ENCODE results near the gene PRXL2A. TPM values are rescaled to one million over a fixed set of nuclear protein-coding genes. Genes with fewer than 3 reads are reported as not detected.

PRXL2A gene
- total RNA-seq, 1 experiment from 2014 or later: 1.7 TPM

- Histone ChIP-seq H3K9me2 (replicated peaks; ENCODE audit: insufficient read depth, low read length) (no peaks in the 10 kb centered on the region), H3K4me2 (ENCODE audit: low read depth, low read length, poor library complexity, severe bottlenecking) (no peak overlapping the region), H3K9me3 (ENCODE audit: low read length) (no peaks in the 10 kb centered on the region), H3K79me2 (ENCODE audit: low read length) (no peaks in the 10 kb centered on the region), H3K9ac (ENCODE audit: low read length) (no peak overlapping the region), H3K27ac (ENCODE audit: low read length) (no peak overlapping the region), H2AFZ (ENCODE audit: low read length) (no peak overlapping the region), H3K27me3 (ENCODE audit: low read length) (0 out of 2 replicates have a peak, but pooled peaks cover 3% of the 10 kb centered on the region), H3K4me3 (ENCODE audit: low read length) (no peak overlapping the region), H3K4me1 (ENCODE audit: low read length) (peaks cover 17% of the 10 kb centered on the region), H3K36me3 (ENCODE audit: insufficient read depth, low read length) (no peaks in the 10 kb centered on the region), H4K20me1 (ENCODE audit: insufficient read depth, low read depth, low read length) (peaks cover 17% of the 10 kb centered on the region; the same call in 1 of the 2 replicates)
- no peak for DNase-seq
These were observed 49.4 kb downstream of the PRXL2A start for GRCh38 chr10:80457554-80458262.

GRCh38 chr10:80458263-80458625 is 49.9 kb downstream of the PRXL2A start:
- H3K27me3 ChIP-seq (ENCODE audit: low read length): 0 out of 2 replicates have a peak, but pooled peaks cover 3% of the 10 kb centered on the region
- H2AFZ ChIP-seq (ENCODE audit: low read length): no peak overlapping the region
- no peaks in the 10 kb centered on the region for H3K9me2 ChIP-seq (replicated peaks; ENCODE audit: insufficient read depth, low read length)
- H3K79me2 ChIP-seq (ENCODE audit: low read length): no peaks in the 10 kb centered on the region
- H3K36me3 ChIP-seq (ENCODE audit: insufficient read depth, low read length): no peaks in the 10 kb centered on the region
- H3K9ac ChIP-seq (ENCODE audit: low read length): no peak overlapping the region
- H3K9me3 ChIP-seq (ENCODE audit: low read length): no peaks in the 10 kb centered on the region
- peaks cover 15% of the 10 kb centered on the region; the same call in 1 of the 2 replicates for H4K20me1 ChIP-seq (ENCODE audit: insufficient read depth, low read depth, low read length)
- no peak for DNase-seq
- H3K4me3 ChIP-seq (ENCODE audit: low read length): no peak overlapping the region
- H3K27ac ChIP-seq (ENCODE audit: low read length): no peak overlapping the region
- H3K4me1 ChIP-seq (ENCODE audit: low read length): peaks cover 22% of the 10 kb centered on the region
- H3K4me2 ChIP-seq (ENCODE audit: low read depth, low read length, poor library complexity, severe bottlenecking): no peak overlapping the region

GRCh38 chr10:80458638-80459037 is 50.3 kb downstream of the PRXL2A start:
- 0 out of 2 replicates have a peak, but pooled peaks cover 3% of the 10 kb centered on the region for H3K27me3 ChIP-seq (ENCODE audit: low read length)
- H3K4me1 ChIP-seq (ENCODE audit: low read length): peaks cover 26% of the 10 kb centered on the region
- no peak for DNase-seq
- no peaks in the 10 kb centered on the region for H3K79me2 ChIP-seq (ENCODE audit: low read length)
- H3K4me3 ChIP-seq (ENCODE audit: low read length): no peak overlapping the region
- H3K4me2 ChIP-seq (ENCODE audit: low read depth, low read length, poor library complexity, severe bottlenecking): no peak overlapping the region
- H3K27ac ChIP-seq (ENCODE audit: low read length): no peak overlapping the region
- H4K20me1 ChIP-seq (ENCODE audit: insufficient read depth, low read depth, low read length): peaks cover 11% of the 10 kb centered on the region; the same call in 1 of the 2 replicates
- no peaks in the 10 kb centered on the region for H3K9me3 ChIP-seq (ENCODE audit: low read length)
- H3K36me3 ChIP-seq (ENCODE audit: insufficient read depth, low read length): no peaks in the 10 kb centered on the region
- H2AFZ ChIP-seq (ENCODE audit: low read length): no peak overlapping the region
- no peak overlapping the region for H3K9ac ChIP-seq (ENCODE audit: low read length)
- H3K9me2 ChIP-seq (replicated peaks; ENCODE audit: insufficient read depth, low read length): no peaks in the 10 kb centered on the region

- H4K20me1 ChIP-seq (ENCODE audit: insufficient read depth, low read depth, low read length): peaks cover 11% of the 10 kb centered on the region; the same call in 1 of the 2 replicates
- H3K4me1 ChIP-seq (ENCODE audit: low read length): peaks cover 27% of the 10 kb centered on the region
- no peaks in the 10 kb centered on the region for H3K36me3 ChIP-seq (ENCODE audit: insufficient read depth, low read length)
- H2AFZ ChIP-seq (ENCODE audit: low read length): no peak overlapping the region
- H3K27ac ChIP-seq (ENCODE audit: low read length): no peak overlapping the region
- no peaks in the 10 kb centered on the region for H3K9me3 ChIP-seq (ENCODE audit: low read length)
- no peaks in the 10 kb centered on the region for H3K9me2 ChIP-seq (replicated peaks; ENCODE audit: insufficient read depth, low read length)
- H3K9ac ChIP-seq (ENCODE audit: low read length): no peak overlapping the region
- no peaks in the 10 kb centered on the region for H3K79me2 ChIP-seq (ENCODE audit: low read length)
- DNase-seq: no peak
- H3K4me3 ChIP-seq (ENCODE audit: low read length): no peak overlapping the region
- H3K4me2 ChIP-seq (ENCODE audit: low read depth, low read length, poor library complexity, severe bottlenecking): no peak overlapping the region
- H3K27me3 ChIP-seq (ENCODE audit: low read length): 0 out of 2 replicates have a peak, but pooled peaks cover 3% of the 10 kb centered on the region
These were observed 50.9 kb downstream of the PRXL2A start for GRCh38 chr10:80459047-80459865.

GRCh38 chr10:80460399-80461207 is 52.3 kb downstream of the PRXL2A start:
- no peak overlapping the region for H3K4me3 ChIP-seq (ENCODE audit: low read length)
- H3K4me2 ChIP-seq (ENCODE audit: low read depth, low read length, poor library complexity, severe bottlenecking): no peak overlapping the region
- H4K20me1 ChIP-seq (ENCODE audit: insufficient read depth, low read depth, low read length): peaks cover 8% of the 10 kb centered on the region; the same call in 1 of the 2 replicates

GRCh38 chr10:80461208-80462183 is 53.1 kb downstream of the PRXL2A start:
- H3K9me2 ChIP-seq (replicated peaks; ENCODE audit: insufficient read depth, low read length): no peaks in the 10 kb centered on the region
- H3K4me2 ChIP-seq (ENCODE audit: low read depth, low read length, poor library complexity, severe bottlenecking): no peak overlapping the region
- no peak overlapping the region for H2AFZ ChIP-seq (ENCODE audit: low read length)
- no peaks in the 10 kb centered on the region for H3K36me3 ChIP-seq (ENCODE audit: insufficient read depth, low read length)
- H4K20me1 ChIP-seq (ENCODE audit: insufficient read depth, low read depth, low read length): no peaks in the 10 kb centered on the region
- H3K9ac ChIP-seq (ENCODE audit: low read length): no peak overlapping the region
- no peaks in the 10 kb centered on the region for H3K27me3 ChIP-seq (ENCODE audit: low read length)
- peaks cover 13% of the 10 kb centered on the region for H3K4me1 ChIP-seq (ENCODE audit: low read length)
- no peak overlapping the region for H3K4me3 ChIP-seq (ENCODE audit: low read length)
- no peaks in the 10 kb centered on the region for H3K9me3 ChIP-seq (ENCODE audit: low read length)
- H3K79me2 ChIP-seq (ENCODE audit: low read length): no peaks in the 10 kb centered on the region
- DNase-seq: no peak
- H3K27ac ChIP-seq (ENCODE audit: low read length): no peak overlapping the region

More at GRCh38 chr10:80460399-80461207, 52.3 kb downstream of the PRXL2A start:
- 0 out of 2 replicates have a peak, but pooled peaks cover 3% of the 10 kb centered on the region for H3K27me3 ChIP-seq (ENCODE audit: low read length)
- DNase-seq: no peak
- H2AFZ ChIP-seq (ENCODE audit: low read length): no peak overlapping the region
- no peak overlapping the region for H3K27ac ChIP-seq (ENCODE audit: low read length)
- H3K4me1 ChIP-seq (ENCODE audit: low read length): peaks cover 13% of the 10 kb centered on the region
- no peak overlapping the region for H3K9ac ChIP-seq (ENCODE audit: low read length)
- no peaks in the 10 kb centered on the region for H3K36me3 ChIP-seq (ENCODE audit: insufficient read depth, low read length)
- H3K9me3 ChIP-seq (ENCODE audit: low read length): no peaks in the 10 kb centered on the region
- H3K79me2 ChIP-seq (ENCODE audit: low read length): no peaks in the 10 kb centered on the region
- H3K9me2 ChIP-seq (replicated peaks; ENCODE audit: insufficient read depth, low read length): no peaks in the 10 kb centered on the region

- Histone ChIP-seq H3K4me3 (ENCODE audit: low read length) (no peak overlapping the region), H3K36me3 (ENCODE audit: insufficient read depth, low read length) (no peaks in the 10 kb centered on the region), H3K4me1 (ENCODE audit: low read length) (peaks cover 13% of the 10 kb centered on the region), H3K9me2 (replicated peaks; ENCODE audit: insufficient read depth, low read length) (no peaks in the 10 kb centered on the region), H3K79me2 (ENCODE audit: low read length) (no peaks in the 10 kb centered on the region), H3K27me3 (ENCODE audit: low read length) (no peaks in the 10 kb centered on the region), H2AFZ (ENCODE audit: low read length) (no peak overlapping the region), H3K4me2 (ENCODE audit: low read depth, low read length, poor library complexity, severe bottlenecking) (no peak overlapping the region), H3K27ac (ENCODE audit: low read length) (no peak overlapping the region), H4K20me1 (ENCODE audit: insufficient read depth, low read depth, low read length) (no peaks in the 10 kb centered on the region), H3K9ac (ENCODE audit: low read length) (no peak overlapping the region), H3K9me3 (ENCODE audit: low read length) (no peaks in the 10 kb centered on the region)
- DNase-seq: no peak
These were observed 54.1 kb downstream of the PRXL2A start for GRCh38 chr10:80462299-80462980.

Data from Karpas-422 (cell line).